ENCODE measurements around the gene PARD6A. TPM values are rescaled to one million over a fixed set of nuclear protein-coding genes. Genes with fewer than 3 reads are reported as not detected.

Gene PARD6A
- total and polyA plus RNA-seq, 2 of the 13 experiments (the other 11 are each of a cell fraction or from before 2014, with no cell fraction given): 3.5 to 4.3 TPM

GRCh38 chr16:67707210-67707609 lies 46.5 kb downstream of the PARD6A start:
- no peak overlapping the region for H3K9ac ChIP-seq (ENCODE audit: insufficient read depth, low read depth, low read length)
- peaks cover 0 to 2% of the 10 kb centered on the region in 2 experiments; a peak in 2 of 5 replicates for H3K36me3 ChIP-seq (replicated peaks in 1 of 2; ENCODE audit: control insufficient read depth in 1 of 2, insufficient read depth in 2 of 2, low read length in 2 of 2)
- no TSS peak for BruUV-seq (replicated peaks)
- in situ Hi-C loops (cut with HindIII; ENCODE audit: extremely low pct_ligation_motif_present, low pct_unique_long_range_greater_than_20kb) (no loop called here), intact Hi-C loops (cut with micrococcal nuclease; ENCODE audit: unreplicated experiment) (no loop called here)
- H3K4me3 ChIP-seq (replicated peaks in 1 of 3; ENCODE audit: insufficient read depth in 1 of 3, low read depth in 2 of 3, low read length in 3 of 3): no peak overlapping the region
- no peak for DNase-seq (ENCODE audit: low spot score)
- ChIA-PET CTCF (ENCODE audit: low intra/inter-chr PET ratio, low total read pairs) (no interaction called here), POLR2A (interaction anchor here (1.0 kb wide), 1 partner anchor 12 kb away, joined by 3 read pairs; the partner anchor contains the start of gene GFOD2)
- no peak overlapping the region for H2AFZ ChIP-seq (ENCODE audit: low read length)
- H3K27ac ChIP-seq (ENCODE audit: extremely low read length, insufficient read depth, low read length): no peak overlapping the region
- ATAC-seq: no peak
- peaks cover 11% of the 10 kb centered on the region; the same call in 1 of the 2 replicates for H3K4me1 ChIP-seq (ENCODE audit: insufficient read depth, low read length)
- WGBS (ENCODE audit: low lambda C conversion rate): 98% methylated on average over 4 of the region's 4 CpGs
- H3K9me3 ChIP-seq (ENCODE audit: low read length): no peaks in the 10 kb centered on the region
- H3K27me3 ChIP-seq (ENCODE audit: control insufficient read depth in 1 of 2, insufficient read depth in 2 of 2, low read length in 2 of 2): no peaks in the 10 kb centered on the region
- FAIRE-seq: no peak
- no peaks in the 10 kb centered on the region for H4K20me1 ChIP-seq (ENCODE audit: insufficient read depth, low read length)
- H3K79me2 ChIP-seq (ENCODE audit: insufficient read depth, low read length): peaks cover 19% of the 10 kb centered on the region
- no peak overlapping the region for H3K4me2 ChIP-seq (ENCODE audit: low read depth, low read length)
- TF ChIP-seq TSC22D2 (CRISPR knock-in tag; IDR thresholded peaks at IDR 0.05; ENCODE audit: borderline replicate concordance) (no peak), THAP7 (CRISPR knock-in tag; IDR thresholded peaks at IDR 0.05) (no peak), ZSCAN30 (CRISPR knock-in tag; IDR thresholded peaks at IDR 0.05) (no peak), ZNF264 (CRISPR knock-in tag; IDR thresholded peaks at IDR 0.05) (no peak), ZNF83 (CRISPR knock-in tag; IDR thresholded peaks at IDR 0.05; ENCODE audit: borderline replicate concordance) (no peak), ZNF773 (CRISPR knock-in tag; IDR thresholded peaks at IDR 0.05; ENCODE audit: borderline replicate concordance) (no peak), TEAD3 (CRISPR knock-in tag; optimal IDR thresholded peaks at IDR 0.05; ENCODE audit: borderline replicate concordance) (no peak), MAZ (IDR thresholded peaks at IDR 0.05; ENCODE audit: borderline replicate concordance, low read depth, low read length) (no peak), MAZ (CRISPR knock-in tag; IDR thresholded peaks at IDR 0.05; ENCODE audit: low read depth) (no peak), TAF1 (CRISPR knock-in tag; IDR thresholded peaks at IDR 0.05) (no peak), HES4 (CRISPR knock-in tag; IDR thresholded peaks at IDR 0.05; ENCODE audit: borderline replicate concordance) (no peak), ZNF281 (CRISPR knock-in tag; IDR thresholded peaks at IDR 0.05; ENCODE audit: borderline replicate concordance) (no peak)
- TF ChIP-seq, protein P1, sequence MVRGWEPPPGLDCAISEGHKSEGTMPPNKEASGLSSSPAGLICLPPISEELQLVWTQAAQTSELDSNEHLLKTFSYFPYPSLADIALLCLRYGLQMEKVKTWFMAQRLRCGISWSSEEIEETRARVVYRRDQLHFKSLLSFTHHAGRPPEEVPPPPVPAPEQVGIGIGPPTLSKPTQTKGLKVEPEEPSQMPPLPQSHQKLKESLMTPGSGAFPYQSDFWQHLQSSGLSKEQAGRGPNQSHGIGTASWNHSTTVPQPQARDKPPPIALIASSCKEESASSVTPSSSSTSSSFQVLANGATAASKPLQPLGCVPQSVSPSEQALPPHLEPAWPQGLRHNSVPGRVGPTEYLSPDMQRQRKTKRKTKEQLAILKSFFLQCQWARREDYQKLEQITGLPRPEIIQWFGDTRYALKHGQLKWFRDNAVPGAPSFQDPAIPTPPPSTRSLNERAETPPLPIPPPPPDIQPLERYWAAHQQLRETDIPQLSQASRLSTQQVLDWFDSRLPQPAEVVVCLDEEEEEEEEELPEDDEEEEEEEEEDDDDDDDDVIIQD (CRISPR knock-in tag; IDR thresholded peaks at IDR 0.05; ENCODE audit: low read depth): no peak
- TF ChIP-seq, protein P2, sequence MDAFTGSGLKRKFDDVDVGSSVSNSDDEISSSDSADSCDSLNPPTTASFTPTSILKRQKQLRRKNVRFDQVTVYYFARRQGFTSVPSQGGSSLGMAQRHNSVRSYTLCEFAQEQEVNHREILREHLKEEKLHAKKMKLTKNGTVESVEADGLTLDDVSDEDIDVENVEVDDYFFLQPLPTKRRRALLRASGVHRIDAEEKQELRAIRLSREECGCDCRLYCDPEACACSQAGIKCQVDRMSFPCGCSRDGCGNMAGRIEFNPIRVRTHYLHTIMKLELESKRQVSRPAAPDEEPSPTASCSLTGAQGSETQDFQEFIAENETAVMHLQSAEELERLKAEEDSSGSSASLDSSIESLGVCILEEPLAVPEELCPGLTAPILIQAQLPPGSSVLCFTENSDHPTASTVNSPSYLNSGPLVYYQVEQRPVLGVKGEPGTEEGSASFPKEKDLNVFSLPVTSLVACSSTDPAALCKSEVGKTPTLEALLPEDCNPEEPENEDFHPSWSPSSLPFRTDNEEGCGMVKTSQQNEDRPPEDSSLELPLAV (CRISPR knock-in tag; conservative IDR thresholded peaks at IDR 0.05; ENCODE audit: low read depth): no peak
- TF ChIP-seq, protein P3, sequence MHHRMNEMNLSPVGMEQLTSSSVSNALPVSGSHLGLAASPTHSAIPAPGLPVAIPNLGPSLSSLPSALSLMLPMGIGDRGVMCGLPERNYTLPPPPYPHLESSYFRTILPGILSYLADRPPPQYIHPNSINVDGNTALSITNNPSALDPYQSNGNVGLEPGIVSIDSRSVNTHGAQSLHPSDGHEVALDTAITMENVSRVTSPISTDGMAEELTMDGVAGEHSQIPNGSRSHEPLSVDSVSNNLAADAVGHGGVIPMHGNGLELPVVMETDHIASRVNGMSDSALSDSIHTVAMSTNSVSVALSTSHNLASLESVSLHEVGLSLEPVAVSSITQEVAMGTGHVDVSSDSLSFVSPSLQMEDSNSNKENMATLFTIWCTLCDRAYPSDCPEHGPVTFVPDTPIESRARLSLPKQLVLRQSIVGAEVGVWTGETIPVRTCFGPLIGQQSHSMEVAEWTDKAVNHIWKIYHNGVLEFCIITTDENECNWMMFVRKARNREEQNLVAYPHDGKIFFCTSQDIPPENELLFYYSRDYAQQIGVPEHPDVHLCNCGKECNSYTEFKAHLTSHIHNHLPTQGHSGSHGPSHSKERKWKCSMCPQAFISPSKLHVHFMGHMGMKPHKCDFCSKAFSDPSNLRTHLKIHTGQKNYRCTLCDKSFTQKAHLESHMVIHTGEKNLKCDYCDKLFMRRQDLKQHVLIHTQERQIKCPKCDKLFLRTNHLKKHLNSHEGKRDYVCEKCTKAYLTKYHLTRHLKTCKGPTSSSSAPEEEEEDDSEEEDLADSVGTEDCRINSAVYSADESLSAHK (CRISPR knock-in tag; IDR thresholded peaks at IDR 0.05; ENCODE audit: borderline replicate concordance): no peak

Data from HepG2 (cell line).